ENCODE results near the gene BCL11B.

- TF ChIP-seq, protein P1, sequence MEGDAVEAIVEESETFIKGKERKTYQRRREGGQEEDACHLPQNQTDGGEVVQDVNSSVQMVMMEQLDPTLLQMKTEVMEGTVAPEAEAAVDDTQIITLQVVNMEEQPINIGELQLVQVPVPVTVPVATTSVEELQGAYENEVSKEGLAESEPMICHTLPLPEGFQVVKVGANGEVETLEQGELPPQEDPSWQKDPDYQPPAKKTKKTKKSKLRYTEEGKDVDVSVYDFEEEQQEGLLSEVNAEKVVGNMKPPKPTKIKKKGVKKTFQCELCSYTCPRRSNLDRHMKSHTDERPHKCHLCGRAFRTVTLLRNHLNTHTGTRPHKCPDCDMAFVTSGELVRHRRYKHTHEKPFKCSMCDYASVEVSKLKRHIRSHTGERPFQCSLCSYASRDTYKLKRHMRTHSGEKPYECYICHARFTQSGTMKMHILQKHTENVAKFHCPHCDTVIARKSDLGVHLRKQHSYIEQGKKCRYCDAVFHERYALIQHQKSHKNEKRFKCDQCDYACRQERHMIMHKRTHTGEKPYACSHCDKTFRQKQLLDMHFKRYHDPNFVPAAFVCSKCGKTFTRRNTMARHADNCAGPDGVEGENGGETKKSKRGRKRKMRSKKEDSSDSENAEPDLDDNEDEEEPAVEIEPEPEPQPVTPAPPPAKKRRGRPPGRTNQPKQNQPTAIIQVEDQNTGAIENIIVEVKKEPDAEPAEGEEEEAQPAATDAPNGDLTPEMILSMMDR (IDR thresholded peaks at IDR 0.05; ENCODE audit: poor library complexity) = no peak
- TF ChIP-seq EZH2 (IDR thresholded peaks at IDR 0.05; ENCODE audit: borderline replicate concordance) = no peak
These were observed 82.7 kb downstream of the BCL11B start for GRCh38 chr14:99189201-99189801.
